Dedifferentiated amniotic fluid mesenchymal stem cell (primary cell): ENCODE measurements around the gene UNC5A.

Experiments used
- DNase-seq: peaks from one replicate; pipeline ENCODE4 v3.0.0-alpha.2; 2016; ENCODE audit errors: extremely low spot score

The UNC5A gene

GRCh38 chr5:176879663-176880361, 69.5 kb downstream of the UNC5A start:
- no peak for DNase-seq

GRCh38 chr5:176880366-176881020, 70.1 kb downstream of the UNC5A start:
- no peak for DNase-seq

- DNase-seq, result no peak
Observed at GRCh38 chr5:176881021-176881749, 70.8 kb downstream of the UNC5A start.

- DNase-seq, result no peak
Observed at GRCh38 chr5:176881816-176882566, 71.6 kb downstream of the UNC5A start.

- no peak for DNase-seq
Observed at GRCh38 chr5:176882567-176882903, 72.2 kb downstream of the UNC5A start.

- no peak for DNase-seq
Observed at GRCh38 chr5:176883700-176884570, 73.6 kb downstream of the UNC5A start.

GRCh38 chr5:176884571-176884890, 74.2 kb downstream of the UNC5A start:
- DNase-seq, result no peak

- DNase-seq, result no peak
Observed at GRCh38 chr5:176886336-176887251, 76.2 kb downstream of the UNC5A start.

GRCh38 chr5:176887252-176887849, 77.0 kb downstream of the UNC5A start:
- no peak for DNase-seq

GRCh38 chr5:176888016-176888864, 77.9 kb downstream of the UNC5A start:
- no peak for DNase-seq

- DNase-seq, result no peak
Observed at GRCh38 chr5:176888865-176889165, 78.5 kb downstream of the UNC5A start.

GRCh38 chr5:176889321-176890280, 79.2 kb downstream of the UNC5A start:
- no peak for DNase-seq

- no peak for DNase-seq
Observed at GRCh38 chr5:176890455-176891330, 80.3 kb downstream of the UNC5A start.

GRCh38 chr5:176891331-176891958, 81.1 kb downstream of the UNC5A start:
- no peak for DNase-seq

- DNase-seq, result no peak
Observed at GRCh38 chr5:176892663-176893062, 82.3 kb downstream of the UNC5A start.

GRCh38 chr5:176894298-176894697, 83.9 kb downstream of the UNC5A start:
- DNase-seq, result no peak

- no peak for DNase-seq
Observed at GRCh38 chr5:176895831-176896230, 85.5 kb downstream of the UNC5A start.
